Posterior cingulate gyrus (tissue), 11 donors: ENCODE measurements around the gene SKAP1.
A peak's percentile ranks its signal among the peaks of the same experiment; 100 is the strongest.

Experiments
- DNase-seq, 10 donors: peaks; one replicate each; pipeline versions ENCODE4 v3.0.0 to v3.0.0-alpha.2; 2020 to 2021; ENCODE audit warnings: mixed read lengths in 3 of 10
- intact Hi-C: fragments of 100-400 bp; cut with DNase I; formaldehyde crosslinking; loops from one replicate; pipeline ENCODE4 v1.15.1; 2023

SKAP1 gene

GRCh38 chr17:48335146-48335784 is 94.7 kb downstream of the SKAP1 start:
- no peak for DNase-seq
- intact Hi-C loops: no loop called here

GRCh38 chr17:48333034-48333530 is 96.9 kb downstream of the SKAP1 start:
- no peak for DNase-seq
- intact Hi-C loops: no loop called here

- no peak for DNase-seq
- intact Hi-C loops: no loop called here
Measured at GRCh38 chr17:48330887-48331286, 99.1 kb downstream of the SKAP1 start.

GRCh38 chr17:48330421-48330820 is 99.6 kb downstream of the SKAP1 start:
- no peak for DNase-seq
- intact Hi-C loops: no loop called here

- intact Hi-C loops: no loop called here
- DNase-seq: no peak
Measured at GRCh38 chr17:48328457-48328856, 101.6 kb downstream of the SKAP1 start.

GRCh38 chr17:48326310-48326709 is 103.7 kb downstream of the SKAP1 start:
- no peak for DNase-seq
- intact Hi-C loops: no loop called here

GRCh38 chr17:48322060-48322459 is 108.0 kb downstream of the SKAP1 start:
- intact Hi-C loops: no loop called here
- DNase-seq: no peak

- intact Hi-C loops: no loop called here
- DNase-seq: no peak
Measured at GRCh38 chr17:48317732-48318131, 112.3 kb downstream of the SKAP1 start.

GRCh38 chr17:48314716-48315115 is 115.3 kb downstream of the SKAP1 start:
- intact Hi-C loops: no loop called here
- no peak for DNase-seq

GRCh38 chr17:48313096-48313755 is 116.8 kb downstream of the SKAP1 start:
- intact Hi-C loops: no loop called here
- no peak for DNase-seq

- intact Hi-C loops: no loop called here
- no peak for DNase-seq
Measured at GRCh38 chr17:48311324-48311723, 118.7 kb downstream of the SKAP1 start.

GRCh38 chr17:48310748-48311213 is 119.2 kb downstream of the SKAP1 start:
- peak in 2 of 10 donors; percentile 15 to 25 for DNase-seq
- intact Hi-C loops: no loop called here

- DNase-seq: no peak
- intact Hi-C loops: no loop called here
Measured at GRCh38 chr17:48308581-48308980, 121.4 kb downstream of the SKAP1 start.

- peak in 4 of 10 donors; percentile 12 to 66 (median 37) for DNase-seq
Measured at GRCh38 chr17:48307814-48308411, 122.1 kb downstream of the SKAP1 start.

GRCh38 chr17:48307255-48307654 is 122.8 kb downstream of the SKAP1 start:
- intact Hi-C loops: no loop called here
- DNase-seq: no peak

More at GRCh38 chr17:48307814-48308411, 122.1 kb downstream of the SKAP1 start:
- intact Hi-C loops: no loop called here

GRCh38 chr17:48301002-48301401 is 129.0 kb downstream of the SKAP1 start:
- DNase-seq: no peak
- intact Hi-C loops: no loop called here

GRCh38 chr17:48299760-48300159 is 130.3 kb downstream of the SKAP1 start:
- intact Hi-C loops: no loop called here
- no peak for DNase-seq

GRCh38 chr17:48297825-48298224 is 132.2 kb downstream of the SKAP1 start:
- DNase-seq: no peak
- intact Hi-C loops: no loop called here

GRCh38 chr17:48296453-48296852 is 133.6 kb downstream of the SKAP1 start:
- no peak for DNase-seq
- intact Hi-C loops: no loop called here

- intact Hi-C loops: no loop called here
- DNase-seq: no peak
Measured at GRCh38 chr17:48295362-48296288, 134.4 kb downstream of the SKAP1 start.
